HG02840 (cell line): ENCODE data around the gene SAV1.
A peak's percentile ranks its signal among the peaks of the same experiment; 100 is the strongest.
"Not testable (repeated sequence)": the region's sequence is repeated elsewhere in the genome, so short reads cannot be mapped to it uniquely, and the experiment has no call there.

ENCODE experiments used
- ATAC-seq: cut with Tn5 transposase; IDR thresholded peaks from one replicate; pipeline ENCODE4 v1.9.1; 2021; ENCODE audit warnings: mild to moderate bottlenecking, moderate library complexity, moderate number of reproducible peaks; ENCODE audit not compliant: unreplicated experiment, low FRiP score

The SAV1 gene

GRCh38 chr14:50666772-50667683 is 1.1 kb downstream of the SAV1 start:
- ATAC-seq = no peak

- not testable (repeated sequence) for ATAC-seq
Observed at GRCh38 chr14:50665300-50665699, 2.8 kb downstream of the SAV1 start.

GRCh38 chr14:50664579-50664978 is 3.5 kb downstream of the SAV1 start:
- ATAC-seq = not testable (repeated sequence)

GRCh38 chr14:50659327-50659974 is 8.7 kb downstream of the SAV1 start:
- no peak for ATAC-seq

- no peak for ATAC-seq
Observed at GRCh38 chr14:50658203-50658602, 9.9 kb downstream of the SAV1 start.

GRCh38 chr14:50657753-50658152 is 10.4 kb downstream of the SAV1 start:
- no peak for ATAC-seq

- ATAC-seq = no peak
Observed at GRCh38 chr14:50656776-50657175, 11.3 kb downstream of the SAV1 start.

- ATAC-seq = no peak
Observed at GRCh38 chr14:50649691-50650090, 18.4 kb downstream of the SAV1 start.

- no peak for ATAC-seq
Observed at GRCh38 chr14:50647753-50648152, 20.4 kb downstream of the SAV1 start.

GRCh38 chr14:50647282-50647681 is 20.8 kb downstream of the SAV1 start:
- ATAC-seq = peak; percentile 72

- no peak for ATAC-seq
Observed at GRCh38 chr14:50635141-50635540, 33.0 kb downstream of the SAV1 start.

- ATAC-seq = no peak
Observed at GRCh38 chr14:50633954-50634353, 34.2 kb downstream of the SAV1 start.

- ATAC-seq = no peak
Observed at GRCh38 chr14:50631408-50631821, 36.7 kb downstream of the SAV1 start.

GRCh38 chr14:50624947-50625346 is 43.2 kb downstream of the SAV1 start:
- ATAC-seq = not testable (repeated sequence)

- no peak for ATAC-seq
Observed at GRCh38 chr14:50624447-50624846, 43.7 kb downstream of the SAV1 start.

- no peak for ATAC-seq
Observed at GRCh38 chr14:50622978-50623377, 45.1 kb downstream of the SAV1 start.

- ATAC-seq = no peak
Observed at GRCh38 chr14:50620341-50620740, 47.8 kb downstream of the SAV1 start.

GRCh38 chr14:50619569-50620141 is 48.5 kb downstream of the SAV1 start:
- no peak for ATAC-seq

- no peak for ATAC-seq
Observed at GRCh38 chr14:50616275-50616674, 51.8 kb downstream of the SAV1 start.

- no peak for ATAC-seq
Observed at GRCh38 chr14:50615552-50615951, 52.6 kb downstream of the SAV1 start.

- no peak for ATAC-seq
Observed at GRCh38 chr14:50615056-50615455, 53.0 kb downstream of the SAV1 start.
